SK-N-SH (cell line): ENCODE measurements around the gene RHBG.

ENCODE experiments used
- CTCF ChIP-seq: fragments of 200-600 bp; sonication (generic); IDR thresholded peaks from 2 replicates; pipeline ENCODE4 v1.6.1; 2017; ENCODE audit warnings: antibody characterized with exemption, mild to moderate bottlenecking, moderate library complexity
- JUND ChIP-seq: IDR thresholded peaks from 2 replicates; pipeline ENCODE4 v1.4.0; 2012
- NRF1 ChIP-seq: IDR thresholded peaks from 2 replicates; pipeline ENCODE4 v1.6.1; 2012; ENCODE audit warnings: low read depth, mild to moderate bottlenecking, low read length
- POLR2AphosphoS5 ChIP-seq: IDR thresholded peaks from 2 replicates; pipeline ENCODE4 v1.6.1; 2012; ENCODE audit warnings: low read depth, low read length
- RAD21 ChIP-seq: IDR thresholded peaks from 2 replicates; pipeline ENCODE4 v1.6.1; 2012; ENCODE audit warnings: mild to moderate bottlenecking, low read length
- RFX5 ChIP-seq: IDR thresholded peaks from 2 replicates; pipeline ENCODE4 v1.6.1; 2012; ENCODE audit warnings: mild to moderate bottlenecking, improper control_type of control experiment, low read length
- SIN3A ChIP-seq: IDR thresholded peaks from 2 replicates; pipeline ENCODE4 v1.6.1; 2012; ENCODE audit warnings: low read depth, mild to moderate bottlenecking, low read length, moderate library complexity, borderline replicate concordance
- TAF1 ChIP-seq: IDR thresholded peaks from 2 replicates; pipeline ENCODE4 v1.6.1; 2012; ENCODE audit warnings: low read depth, mild to moderate bottlenecking, low read length, moderate library complexity, borderline replicate concordance
- TCF12 ChIP-seq: IDR thresholded peaks from 2 replicates; pipeline ENCODE4 v1.4.0; 2012
- YY1 ChIP-seq: IDR thresholded peaks from 2 replicates; pipeline ENCODE4 v1.4.0; 2012; ENCODE audit warnings: low read depth, mild to moderate bottlenecking

- no peak for TF ChIP-seq JUND
- TF ChIP-seq TAF1, result no peak
- no peak for TF ChIP-seq CTCF
- TF ChIP-seq RAD21, result no peak
- no peak for TF ChIP-seq NRF1
- no peak for TF ChIP-seq RFX5
- no peak for TF ChIP-seq TCF12
- TF ChIP-seq POLR2AphosphoS5, result no peak
- no peak for TF ChIP-seq SIN3A
- TF ChIP-seq YY1, result no peak
Measured at GRCh38 chr1:156359249-156359648, 9.8 kb upstream of the RHBG start.
